ENCODE measurements around the gene TRIM9.
A peak's percentile ranks its signal among the peaks of the same experiment; 100 is the strongest.

TRIM9 gene

GRCh38 chr14:51094282-51094821 is 553 bp downstream of the TRIM9 start:
- DNase-seq (ENCODE audit: low read depth), result no peak
- H3K4me3 ChIP-seq (ENCODE audit: low read length), result peak overlapping the region; percentile 69
- TF ChIP-seq CTCF (IDR thresholded peaks at IDR 0.05; ENCODE audit: insufficient read depth, low read depth, low read length, missing control alignments), result no peak

GRCh38 chr14:51093371-51094281 is 1.3 kb downstream of the TRIM9 start:
- TF ChIP-seq CTCF (IDR thresholded peaks at IDR 0.05; ENCODE audit: insufficient read depth, low read depth, low read length, missing control alignments), result peak; percentile 50
- H3K4me3 ChIP-seq (ENCODE audit: low read length), result peak overlapping the region; percentile 69
- peak; percentile 43 for DNase-seq (ENCODE audit: low read depth)

- no peak overlapping the region for H3K4me3 ChIP-seq (ENCODE audit: low read length)
- no peak for DNase-seq (ENCODE audit: low read depth)
- no peak for TF ChIP-seq CTCF (IDR thresholded peaks at IDR 0.05; ENCODE audit: insufficient read depth, low read depth, low read length, missing control alignments)
These were observed 1.9 kb downstream of the TRIM9 start for GRCh38 chr14:51092965-51093364.

GRCh38 chr14:51089278-51089677 is 5.6 kb downstream of the TRIM9 start:
- no peak for DNase-seq (ENCODE audit: low read depth)
- H3K4me3 ChIP-seq (ENCODE audit: low read length), result no peak overlapping the region
- no peak for TF ChIP-seq CTCF (IDR thresholded peaks at IDR 0.05; ENCODE audit: insufficient read depth, low read depth, low read length, missing control alignments)

- DNase-seq (ENCODE audit: low read depth), result peak; percentile 85
- no peak for TF ChIP-seq CTCF (IDR thresholded peaks at IDR 0.05; ENCODE audit: insufficient read depth, low read depth, low read length, missing control alignments)
- no peak overlapping the region for H3K4me3 ChIP-seq (ENCODE audit: low read length)
These were observed 7.9 kb downstream of the TRIM9 start for GRCh38 chr14:51087031-51087441.

- no peak for TF ChIP-seq CTCF (IDR thresholded peaks at IDR 0.05; ENCODE audit: insufficient read depth, low read depth, low read length, missing control alignments)
These were observed 8.9 kb downstream of the TRIM9 start for GRCh38 chr14:51086044-51086443.

More at GRCh38 chr14:51086044-51086443, 8.9 kb downstream of the TRIM9 start:
- no peak for DNase-seq (ENCODE audit: low read depth)
- no peak overlapping the region for H3K4me3 ChIP-seq (ENCODE audit: low read length)
